ENCODE data around the gene FBXL17. TPM values are rescaled to one million over a fixed set of nuclear protein-coding genes. Genes with fewer than 3 reads are reported as not detected.

The FBXL17 gene
- total RNA-seq, 1 donor from 2014 or later, result 11.1 TPM

GRCh38 chr5:107900721-107901120 lies 481.2 kb downstream of the FBXL17 start:
- Mint-ChIP-seq H3K4me3 (no peak overlapping the region), H3K27me3 (no peaks in the 10 kb centered on the region), H3K36me3 (peaks cover 4% of the 10 kb centered on the region), H3K4me1 (ENCODE audit: unreplicated experiment) (no peaks in the 10 kb centered on the region), H3K9me3 (peaks cover 9% of the 10 kb centered on the region), H3K27ac (no peak overlapping the region)
- TF ChIP-seq CTCF (conservative IDR thresholded peaks at IDR 0.05), result no peak
- DNase-seq (ENCODE audit: extremely low spot score, unreplicated experiment), result no peak

GRCh38 chr5:107894361-107894760 lies 487.5 kb downstream of the FBXL17 start:
- H3K27me3 Mint-ChIP-seq, result no peaks in the 10 kb centered on the region
- H3K27ac Mint-ChIP-seq, result no peak overlapping the region
- no peak for DNase-seq (ENCODE audit: extremely low spot score, unreplicated experiment)
- H3K4me1 Mint-ChIP-seq (ENCODE audit: unreplicated experiment), result no peaks in the 10 kb centered on the region
- H3K36me3 Mint-ChIP-seq, result no peaks in the 10 kb centered on the region
- peaks cover 9% of the 10 kb centered on the region for H3K9me3 Mint-ChIP-seq
- H3K4me3 Mint-ChIP-seq, result no peak overlapping the region
- TF ChIP-seq CTCF (conservative IDR thresholded peaks at IDR 0.05), result no peak

- no peak overlapping the region for H3K27ac Mint-ChIP-seq
- no peaks in the 10 kb centered on the region for H3K4me1 Mint-ChIP-seq (ENCODE audit: unreplicated experiment)
- H3K36me3 Mint-ChIP-seq, result no peaks in the 10 kb centered on the region
- H3K9me3 Mint-ChIP-seq, result peaks cover 6% of the 10 kb centered on the region
- no peaks in the 10 kb centered on the region for H3K27me3 Mint-ChIP-seq
- TF ChIP-seq CTCF (conservative IDR thresholded peaks at IDR 0.05), result no peak
- DNase-seq (ENCODE audit: extremely low spot score, unreplicated experiment), result no peak
- H3K4me3 Mint-ChIP-seq, result no peak overlapping the region
Observed at GRCh38 chr5:107893642-107894041, 488.3 kb downstream of the FBXL17 start.

GRCh38 chr5:107889387-107889786 lies 492.5 kb downstream of the FBXL17 start:
- H3K4me3 Mint-ChIP-seq, result no peak overlapping the region
- no peak for TF ChIP-seq CTCF (conservative IDR thresholded peaks at IDR 0.05)
- no peaks in the 10 kb centered on the region for H3K9me3 Mint-ChIP-seq
- no peaks in the 10 kb centered on the region for H3K4me1 Mint-ChIP-seq (ENCODE audit: unreplicated experiment)
- no peaks in the 10 kb centered on the region for H3K27me3 Mint-ChIP-seq
- DNase-seq (ENCODE audit: extremely low spot score, unreplicated experiment), result no peak
- H3K36me3 Mint-ChIP-seq, result no peaks in the 10 kb centered on the region
- no peak overlapping the region for H3K27ac Mint-ChIP-seq

- no peaks in the 10 kb centered on the region for H3K36me3 Mint-ChIP-seq
- H3K27ac Mint-ChIP-seq, result no peak overlapping the region
- no peak for TF ChIP-seq CTCF (conservative IDR thresholded peaks at IDR 0.05)
- H3K4me1 Mint-ChIP-seq (ENCODE audit: unreplicated experiment), result no peaks in the 10 kb centered on the region
- no peaks in the 10 kb centered on the region for H3K9me3 Mint-ChIP-seq
- no peaks in the 10 kb centered on the region for H3K27me3 Mint-ChIP-seq
- no peak for DNase-seq (ENCODE audit: extremely low spot score, unreplicated experiment)
- no peak overlapping the region for H3K4me3 Mint-ChIP-seq
Observed at GRCh38 chr5:107888541-107888940, 493.4 kb downstream of the FBXL17 start.
